Measurements from ENCODE around the gene ZNF331. TPM values are rescaled to one million over a fixed set of nuclear protein-coding genes. Genes with fewer than 3 reads are reported as not detected.
A peak's percentile ranks its signal among the peaks of the same experiment; 100 is the strongest.

Gene ZNF331
- total and polyA plus RNA-seq, 2 donors: 7.6 to 26.9 TPM

GRCh38 chr19:53532362-53532761, 5.6 kb upstream of the ZNF331 start:
- H3K36me3 ChIP-seq (ENCODE audit: control insufficient read depth in 2 of 2, insufficient read depth in 2 of 2, low read length in 1 of 2): no peaks in the 10 kb centered on the region
- 100% methylated on average over 1 of the region's 1 CpG for WGBS
- no peak for DNase-seq (ENCODE audit: low read depth in 6 of 9, low spot score in 9 of 9)
- H3K27ac ChIP-seq (ENCODE audit: low read depth in 1 of 2, low read length in 1 of 2): no peak overlapping the region
- peaks cover 0 to 4% of the 10 kb centered on the region in 2 donors for H3K4me1 ChIP-seq (ENCODE audit: control insufficient read depth in 2 of 2, insufficient read depth in 2 of 2, low read length in 2 of 2)
- no peak overlapping the region for H3K4me3 ChIP-seq (ENCODE audit: low read length in 2 of 2)
- no peaks in the 10 kb centered on the region for H3K9me3 ChIP-seq (ENCODE audit: control insufficient read depth in 2 of 2, insufficient read depth in 1 of 2, low read length in 1 of 2)
- H3K27me3 ChIP-seq (ENCODE audit: control insufficient read depth in 2 of 2, insufficient read depth in 1 of 2, low read length in 1 of 2): no peaks in the 10 kb centered on the region

- Histone ChIP-seq H3K4me3 (ENCODE audit: low read length in 2 of 2) (no peak overlapping the region), H3K9me3 (ENCODE audit: control insufficient read depth in 2 of 2, insufficient read depth in 1 of 2, low read length in 1 of 2) (no peaks in the 10 kb centered on the region), H3K36me3 (ENCODE audit: control insufficient read depth in 2 of 2, insufficient read depth in 2 of 2, low read length in 1 of 2) (no peaks in the 10 kb centered on the region), H3K27me3 (ENCODE audit: control insufficient read depth in 2 of 2, insufficient read depth in 1 of 2, low read length in 1 of 2) (no peaks in the 10 kb centered on the region), H3K27ac (ENCODE audit: low read depth in 1 of 2, low read length in 1 of 2) (no peak overlapping the region), H3K4me1 (ENCODE audit: control insufficient read depth in 2 of 2, insufficient read depth in 2 of 2, low read length in 2 of 2) (peaks cover 0 to 4% of the 10 kb centered on the region in 2 donors)
- no peak for DNase-seq (ENCODE audit: low read depth in 6 of 9, low spot score in 9 of 9)
These were observed 1.8 kb upstream of the ZNF331 start for GRCh38 chr19:53536225-53536548.

DNA sequence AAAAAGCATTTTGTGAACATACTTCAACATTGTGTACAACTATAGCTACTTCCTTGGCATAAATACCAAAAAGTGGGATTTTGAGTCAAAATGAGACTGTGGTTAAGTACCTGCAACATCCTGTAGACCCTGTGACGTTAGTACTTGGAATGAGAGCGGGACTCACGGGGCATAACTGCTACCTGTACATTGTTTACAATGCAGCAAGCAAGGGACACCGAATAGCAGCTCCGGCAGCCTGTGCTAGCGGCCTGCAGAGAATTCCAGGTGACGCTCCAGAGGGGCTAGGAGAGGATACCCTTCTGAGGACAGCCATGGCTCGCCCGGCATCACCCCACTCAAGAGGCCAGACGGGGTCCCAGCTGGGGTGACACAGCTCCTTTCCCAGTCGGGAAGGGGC, 824 bp upstream of the ZNF331 start:
- no peak for DNase-seq (ENCODE audit: low read depth in 6 of 9, low spot score in 9 of 9)
- 64% methylated on average over 11 of the region's 11 CpGs for WGBS

DNA sequence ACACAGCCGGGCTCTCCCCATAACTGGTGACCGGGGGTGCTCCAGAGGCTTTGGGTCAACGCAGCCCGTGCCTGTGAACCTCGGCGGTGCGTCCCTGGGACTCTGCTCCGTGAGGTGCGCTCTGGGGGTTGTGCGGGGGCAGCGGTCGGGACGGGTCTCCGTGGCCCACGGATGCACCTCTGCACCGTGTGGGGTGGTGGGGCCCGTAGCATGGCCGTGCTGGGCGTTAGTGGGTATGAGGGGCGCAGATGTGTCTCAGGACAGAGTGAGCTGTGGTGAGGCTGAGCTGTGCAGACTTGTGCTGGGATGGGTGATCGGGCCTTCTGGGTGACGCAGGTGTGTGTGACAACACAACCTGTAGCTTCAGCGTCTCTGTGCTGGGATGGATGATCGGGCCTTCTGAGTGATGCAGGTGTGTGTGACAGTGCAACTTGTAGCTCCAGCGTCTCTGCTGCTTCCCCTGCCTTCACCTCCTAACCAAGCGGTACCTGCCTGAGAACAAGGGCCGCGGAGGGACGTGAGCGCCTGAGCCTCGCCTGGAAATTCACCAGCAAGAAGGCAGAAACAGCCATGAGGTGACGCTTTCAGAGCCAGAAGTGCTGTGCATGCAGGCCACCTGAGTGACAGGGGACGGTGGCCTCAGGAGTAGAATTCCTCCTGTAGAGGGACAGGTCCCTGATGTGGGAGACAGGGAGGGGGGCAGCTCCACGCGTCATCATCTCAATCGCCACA, 599 bp downstream of the ZNF331 start:
- peak in 1 of 9 donors; percentile 9 for DNase-seq (ENCODE audit: low read depth in 6 of 9, low spot score in 9 of 9)
- H3K9me3 ChIP-seq (ENCODE audit: control insufficient read depth in 2 of 2, insufficient read depth in 1 of 2, low read length in 1 of 2): no peaks in the 10 kb centered on the region
- H3K27ac ChIP-seq (ENCODE audit: low read depth in 1 of 2, low read length in 1 of 2): peak overlapping the region; percentile 80 to 86
- H3K27me3 ChIP-seq (ENCODE audit: control insufficient read depth in 2 of 2, insufficient read depth in 1 of 2, low read length in 1 of 2): no peaks in the 10 kb centered on the region
- H3K36me3 ChIP-seq (ENCODE audit: control insufficient read depth in 2 of 2, insufficient read depth in 2 of 2, low read length in 1 of 2): no peaks in the 10 kb centered on the region
- 61% methylated on average over 36 of the region's 36 CpGs for WGBS
- H3K4me3 ChIP-seq (ENCODE audit: low read length in 2 of 2): peak overlapping the region; percentile 60 to 65
- peaks cover 0 to 4% of the 10 kb centered on the region in 2 donors for H3K4me1 ChIP-seq (ENCODE audit: control insufficient read depth in 2 of 2, insufficient read depth in 2 of 2, low read length in 2 of 2)

More for the DNA sequence above, 824 bp upstream of the ZNF331 start:
- H3K4me3 ChIP-seq (ENCODE audit: low read length in 2 of 2): peak overlapping the region; percentile 60 to 65
- H3K4me1 ChIP-seq (ENCODE audit: control insufficient read depth in 2 of 2, insufficient read depth in 2 of 2, low read length in 2 of 2): peaks cover 0 to 4% of the 10 kb centered on the region in 2 donors
- no peaks in the 10 kb centered on the region for H3K9me3 ChIP-seq (ENCODE audit: control insufficient read depth in 2 of 2, insufficient read depth in 1 of 2, low read length in 1 of 2)
- H3K27me3 ChIP-seq (ENCODE audit: control insufficient read depth in 2 of 2, insufficient read depth in 1 of 2, low read length in 1 of 2): no peaks in the 10 kb centered on the region
- peak overlapping the region; percentile 55 to 80 for H3K27ac ChIP-seq (ENCODE audit: low read depth in 1 of 2, low read length in 1 of 2)
- no peaks in the 10 kb centered on the region for H3K36me3 ChIP-seq (ENCODE audit: control insufficient read depth in 2 of 2, insufficient read depth in 2 of 2, low read length in 1 of 2)

GRCh38 chr19:53540091-53540490, 2.1 kb downstream of the ZNF331 start:
- Histone ChIP-seq H3K36me3 (ENCODE audit: control insufficient read depth in 2 of 2, insufficient read depth in 2 of 2, low read length in 1 of 2) (no peaks in the 10 kb centered on the region), H3K9me3 (ENCODE audit: control insufficient read depth in 2 of 2, insufficient read depth in 1 of 2, low read length in 1 of 2) (no peaks in the 10 kb centered on the region), H3K27ac (ENCODE audit: low read depth in 1 of 2, low read length in 1 of 2) (no peak overlapping the region), H3K27me3 (ENCODE audit: control insufficient read depth in 2 of 2, insufficient read depth in 1 of 2, low read length in 1 of 2) (no peaks in the 10 kb centered on the region), H3K4me3 (ENCODE audit: low read length in 2 of 2) (no peak overlapping the region), H3K4me1 (ENCODE audit: control insufficient read depth in 2 of 2, insufficient read depth in 2 of 2, low read length in 2 of 2) (peaks cover 0 to 4% of the 10 kb centered on the region in 2 donors)
- DNase-seq (ENCODE audit: low read depth in 6 of 9, low spot score in 9 of 9): no peak
- WGBS: 82% methylated on average over 4 of the region's 4 CpGs

- Histone ChIP-seq H3K4me3 (ENCODE audit: low read length in 2 of 2) (no peak overlapping the region), H3K36me3 (ENCODE audit: control insufficient read depth in 2 of 2, insufficient read depth in 2 of 2, low read length in 1 of 2) (no peaks in the 10 kb centered on the region), H3K27ac (ENCODE audit: low read depth in 1 of 2, low read length in 1 of 2) (no peak overlapping the region), H3K27me3 (ENCODE audit: control insufficient read depth in 2 of 2, insufficient read depth in 1 of 2, low read length in 1 of 2) (no peaks in the 10 kb centered on the region), H3K9me3 (ENCODE audit: control insufficient read depth in 2 of 2, insufficient read depth in 1 of 2, low read length in 1 of 2) (no peaks in the 10 kb centered on the region), H3K4me1 (ENCODE audit: control insufficient read depth in 2 of 2, insufficient read depth in 2 of 2, low read length in 2 of 2) (peaks cover 0 to 4% of the 10 kb centered on the region in 2 donors)
- no peak for DNase-seq (ENCODE audit: low read depth in 6 of 9, low spot score in 9 of 9)
- 94% methylated on average over 1 of the region's 1 CpG for WGBS
These were observed 4.0 kb downstream of the ZNF331 start for GRCh38 chr19:53541971-53542370.

- WGBS: 95% methylated on average over 25 of the region's 25 CpGs
- no peak for DNase-seq (ENCODE audit: low read depth in 6 of 9, low spot score in 9 of 9)
- Histone ChIP-seq H3K27ac (ENCODE audit: low read depth in 1 of 2, low read length in 1 of 2) (no peak overlapping the region), H3K36me3 (ENCODE audit: control insufficient read depth in 2 of 2, insufficient read depth in 2 of 2, low read length in 1 of 2) (no peaks in the 10 kb centered on the region), H3K4me1 (ENCODE audit: control insufficient read depth in 2 of 2, insufficient read depth in 2 of 2, low read length in 2 of 2) (no peaks in the 10 kb centered on the region), H3K9me3 (ENCODE audit: control insufficient read depth in 2 of 2, insufficient read depth in 1 of 2, low read length in 1 of 2) (no peaks in the 10 kb centered on the region), H3K4me3 (ENCODE audit: low read length in 2 of 2) (no peak overlapping the region), H3K27me3 (ENCODE audit: control insufficient read depth in 2 of 2, insufficient read depth in 1 of 2, low read length in 1 of 2) (no peaks in the 10 kb centered on the region)
These were observed 7.5 kb downstream of the ZNF331 start for GRCh38 chr19:53545271-53546065.

- DNase-seq (ENCODE audit: low read depth in 6 of 9, low spot score in 9 of 9): no peak
- Histone ChIP-seq H3K4me1 (ENCODE audit: control insufficient read depth in 2 of 2, insufficient read depth in 2 of 2, low read length in 2 of 2) (no peaks in the 10 kb centered on the region), H3K36me3 (ENCODE audit: control insufficient read depth in 2 of 2, insufficient read depth in 2 of 2, low read length in 1 of 2) (no peaks in the 10 kb centered on the region), H3K27me3 (ENCODE audit: control insufficient read depth in 2 of 2, insufficient read depth in 1 of 2, low read length in 1 of 2) (no peaks in the 10 kb centered on the region), H3K9me3 (ENCODE audit: control insufficient read depth in 2 of 2, insufficient read depth in 1 of 2, low read length in 1 of 2) (no peaks in the 10 kb centered on the region), H3K4me3 (ENCODE audit: low read length in 2 of 2) (no peak overlapping the region), H3K27ac (ENCODE audit: low read depth in 1 of 2, low read length in 1 of 2) (no peak overlapping the region)
- 97% methylated on average over 7 of the region's 7 CpGs for WGBS
These were observed 9.0 kb downstream of the ZNF331 start for GRCh38 chr19:53546758-53547513.

- Histone ChIP-seq H3K27me3 (ENCODE audit: control insufficient read depth in 2 of 2, insufficient read depth in 1 of 2, low read length in 1 of 2) (no peaks in the 10 kb centered on the region), H3K36me3 (ENCODE audit: control insufficient read depth in 2 of 2, insufficient read depth in 2 of 2, low read length in 1 of 2) (no peaks in the 10 kb centered on the region), H3K4me1 (ENCODE audit: control insufficient read depth in 2 of 2, insufficient read depth in 2 of 2, low read length in 2 of 2) (peaks cover 0 to 3% of the 10 kb centered on the region in 2 donors), H3K27ac (ENCODE audit: low read depth in 1 of 2, low read length in 1 of 2) (no peak overlapping the region), H3K4me3 (ENCODE audit: low read length in 2 of 2) (no peak overlapping the region), H3K9me3 (ENCODE audit: control insufficient read depth in 2 of 2, insufficient read depth in 1 of 2, low read length in 1 of 2) (peaks cover 2 to 5% of the 10 kb centered on the region in 2 donors)
- no peak for DNase-seq (ENCODE audit: low read depth in 6 of 9, low spot score in 9 of 9)
- WGBS: 65% methylated on average over 3 of the region's 3 CpGs
These were observed 11.4 kb downstream of the ZNF331 start for GRCh38 chr19:53549340-53549739.

All from thymus (tissue), 11 donors.